Erythroblast (primary cell): ENCODE measurements around the gene TSPOAP1.
A peak's percentile ranks its signal among the peaks of the same experiment; 100 is the strongest.

Experiments
- DNase-seq, 2 experiments: peaks; one replicate each; lab custom pipeline; 2025; lab: John Stamatoyannopoulos, UW
- GATA1 ChIP-seq: IDR thresholded peaks from 2 replicates; pipeline ENCODE4 v1.6.1; 2011; ENCODE audit warnings: low read depth, mild to moderate bottlenecking, control low read depth, low read length, moderate library complexity
- POLR2A ChIP-seq: IDR thresholded peaks from 2 replicates; pipeline ENCODE4 v1.6.1; 2011; ENCODE audit warnings: mild to moderate bottlenecking, low read length

TSPOAP1 gene

DNA sequence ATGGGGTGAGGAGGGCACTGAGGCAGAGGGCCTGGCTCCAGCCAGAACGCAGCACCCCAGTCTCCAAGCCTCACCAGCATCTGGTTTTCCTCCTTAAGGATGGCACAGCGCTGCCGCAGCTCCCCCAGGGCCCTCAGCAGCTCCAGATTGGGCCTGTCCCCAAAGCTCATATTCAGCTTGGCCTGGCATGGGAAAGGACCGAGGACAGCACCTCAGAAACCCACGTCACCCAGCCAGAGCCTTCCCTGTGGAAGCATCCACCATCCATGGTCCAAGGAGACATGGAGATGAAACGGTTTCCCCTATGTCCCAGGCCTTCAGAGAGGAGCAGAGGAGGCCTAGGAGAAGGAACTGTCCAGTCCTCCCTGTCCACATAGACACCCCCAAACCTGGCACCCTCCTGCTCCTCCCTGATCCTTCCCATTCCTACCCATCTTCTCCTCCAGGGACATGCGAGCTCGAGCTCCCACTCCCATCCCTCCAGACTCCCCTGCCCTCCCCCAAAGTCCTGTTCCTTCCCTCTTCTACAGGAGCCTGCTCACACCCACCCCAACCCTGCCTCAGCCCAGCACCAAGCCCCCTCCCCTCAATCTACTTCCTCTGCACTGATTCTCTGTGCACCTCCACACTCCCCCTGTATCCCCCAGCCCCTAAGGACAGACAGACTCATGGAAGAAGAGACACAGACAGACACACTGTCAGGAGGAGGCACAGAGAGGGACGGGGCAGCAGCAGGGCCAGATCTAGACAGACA, 1.8 kb downstream of the TSPOAP1 start:
- no peak for TF ChIP-seq POLR2A
- no peak for TF ChIP-seq GATA1
- DNase-seq, result no peak

DNA sequence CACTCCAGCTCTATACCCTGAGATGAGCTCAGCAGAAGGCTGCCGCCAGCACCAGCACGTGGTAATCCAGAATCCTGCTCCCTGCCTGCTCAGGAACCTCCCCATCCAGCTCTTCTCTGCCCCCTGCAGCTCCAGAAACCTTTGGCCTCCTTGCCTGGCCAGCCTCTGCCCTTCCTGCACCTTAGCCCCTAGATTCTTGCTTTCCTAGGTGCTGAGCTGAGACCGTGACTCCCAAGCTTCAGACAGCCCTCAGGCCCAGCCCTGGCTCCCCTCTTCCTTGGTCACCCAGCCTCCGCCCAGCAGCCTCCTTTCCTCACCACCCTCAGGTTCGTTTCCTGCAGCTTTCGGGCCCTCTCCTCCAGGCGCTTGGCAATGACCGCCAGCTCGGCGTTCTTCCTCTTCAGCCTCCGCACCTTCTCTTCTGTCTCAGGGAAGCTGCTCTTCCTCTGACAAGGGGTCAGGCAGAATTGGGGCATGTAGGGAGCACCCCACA, 2.6 kb downstream of the TSPOAP1 start:
- peak in 1 of 2 experiments; percentile 41 for DNase-seq
- TF ChIP-seq POLR2A (peak; percentile 32), GATA1 (no peak)

DNA sequence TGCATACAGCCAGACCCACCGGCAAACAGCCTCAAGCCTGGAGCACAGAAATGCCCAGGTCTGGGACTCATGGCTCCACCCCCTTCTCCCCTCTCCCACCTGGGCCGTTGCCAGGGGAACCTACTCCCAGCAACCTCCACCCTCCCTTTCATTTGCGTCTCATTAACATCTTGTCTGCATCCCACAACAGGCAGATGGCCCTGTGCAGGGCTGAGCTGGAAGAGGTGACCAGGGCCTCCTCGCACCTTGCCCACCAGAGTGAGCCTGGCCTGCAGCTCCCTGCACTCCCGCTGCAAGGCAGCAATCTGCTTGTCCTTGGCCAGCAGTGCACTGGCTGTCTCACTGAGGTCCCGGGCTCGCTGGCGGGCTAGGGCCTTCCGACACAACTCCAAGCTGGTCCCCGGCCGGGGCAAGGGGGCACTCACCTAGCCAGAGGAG, 3.3 kb downstream of the TSPOAP1 start:
- TF ChIP-seq POLR2A (peak; percentile 3), GATA1 (no peak)
- peak in 1 of 2 experiments; percentile 47 for DNase-seq

DNA sequence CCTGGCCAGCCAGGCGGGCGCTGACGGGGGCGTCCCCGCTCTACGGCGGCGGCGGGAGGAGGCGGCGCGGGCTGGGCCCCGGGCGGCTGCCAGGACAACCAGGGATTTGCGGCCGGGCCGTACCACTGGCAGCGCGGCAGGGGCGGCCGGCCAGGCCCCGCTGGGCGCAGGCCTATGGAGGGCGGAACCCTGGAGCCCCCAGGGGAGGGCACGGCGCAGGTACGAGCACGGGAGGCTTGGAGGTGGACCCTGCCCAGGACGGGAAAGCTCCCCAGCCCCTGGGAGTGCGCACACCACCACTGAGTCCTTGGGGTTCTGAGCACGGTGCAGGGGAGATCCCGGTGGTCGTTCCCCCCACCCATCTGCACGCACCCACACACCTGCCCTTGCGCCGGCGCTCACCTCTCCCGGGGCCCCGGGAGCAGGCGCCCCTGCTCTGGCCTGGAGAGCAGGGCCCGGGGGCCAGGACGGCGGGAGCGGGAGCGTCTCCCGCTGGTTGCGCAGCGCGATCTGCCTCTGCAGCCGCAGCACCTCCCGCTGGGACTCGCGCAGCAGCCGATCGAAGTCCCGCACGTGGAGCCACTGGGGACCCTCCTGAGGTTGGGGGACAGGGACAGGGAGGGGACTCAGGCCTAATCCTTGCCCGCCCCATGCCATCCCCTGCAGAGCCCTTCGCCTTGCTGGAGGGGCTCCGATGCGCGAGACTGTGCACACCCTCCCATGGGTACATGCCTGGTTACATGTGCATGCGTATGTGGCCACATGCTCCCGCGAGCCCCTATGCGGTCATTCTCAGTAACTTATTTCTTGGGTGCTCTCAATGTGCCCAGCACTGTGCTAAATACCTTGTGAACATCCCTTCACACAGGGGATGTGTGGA, 3.9 kb downstream of the TSPOAP1 start:
- peak in 1 of 2 experiments; percentile 47 for DNase-seq
- peak; percentile 23 for TF ChIP-seq POLR2A
- TF ChIP-seq GATA1, result no peak

DNA sequence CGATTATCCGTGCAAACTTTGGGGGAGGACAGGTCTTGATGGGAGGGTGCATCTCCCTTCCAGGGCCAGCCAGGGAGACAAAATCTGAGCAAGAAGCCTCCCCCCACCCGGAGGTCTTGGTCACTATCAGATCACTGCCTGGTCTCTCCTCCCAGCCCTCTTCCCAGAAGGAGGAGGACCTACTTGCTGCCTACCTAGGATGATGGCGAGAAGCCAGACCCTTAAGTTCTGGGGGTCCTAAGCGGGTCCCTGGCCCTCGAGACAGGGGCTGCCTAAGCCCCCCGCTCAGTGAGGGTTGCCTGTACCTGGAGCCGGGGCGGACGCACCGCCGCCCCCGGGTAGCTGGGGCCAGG, 4.6 kb downstream of the TSPOAP1 start:
- TF ChIP-seq POLR2A, result no peak
- no peak for TF ChIP-seq GATA1
- DNase-seq, result no peak

DNA sequence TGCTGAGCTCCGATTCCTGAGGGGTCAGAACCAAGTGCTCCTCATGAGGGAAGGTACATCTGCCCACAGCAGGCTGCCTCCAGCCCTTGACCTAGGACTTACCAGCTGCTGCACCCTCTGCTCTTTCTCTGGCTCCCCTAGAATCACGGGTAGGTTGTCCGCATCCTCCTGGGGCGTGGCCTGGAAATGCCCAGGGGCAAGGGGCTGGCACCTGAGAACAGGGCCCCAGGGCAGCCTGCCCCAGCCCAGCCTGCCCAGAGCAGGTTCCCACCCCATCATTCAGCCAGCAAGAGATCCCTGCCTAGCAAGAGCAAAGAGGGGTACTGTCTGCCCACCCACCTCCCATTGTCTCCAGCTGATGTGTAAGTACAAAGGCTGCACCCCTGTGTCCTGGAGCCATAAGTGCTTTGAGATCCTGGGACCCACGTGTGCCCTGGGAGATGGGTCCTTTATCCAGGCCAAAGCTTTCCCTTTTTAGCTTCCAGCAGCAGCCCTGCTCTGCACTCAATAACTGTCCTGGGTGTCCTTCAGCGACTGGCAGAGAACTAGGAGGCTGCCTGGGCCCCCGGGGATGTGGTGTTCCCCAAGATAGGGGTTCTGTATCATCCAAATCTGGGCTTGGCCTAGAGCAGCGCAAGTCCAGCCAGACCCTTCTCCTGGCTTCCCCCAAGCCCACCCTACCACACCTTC, 5.1 kb downstream of the TSPOAP1 start:
- TF ChIP-seq POLR2A (no peak), GATA1 (no peak)
- no peak for DNase-seq

DNA sequence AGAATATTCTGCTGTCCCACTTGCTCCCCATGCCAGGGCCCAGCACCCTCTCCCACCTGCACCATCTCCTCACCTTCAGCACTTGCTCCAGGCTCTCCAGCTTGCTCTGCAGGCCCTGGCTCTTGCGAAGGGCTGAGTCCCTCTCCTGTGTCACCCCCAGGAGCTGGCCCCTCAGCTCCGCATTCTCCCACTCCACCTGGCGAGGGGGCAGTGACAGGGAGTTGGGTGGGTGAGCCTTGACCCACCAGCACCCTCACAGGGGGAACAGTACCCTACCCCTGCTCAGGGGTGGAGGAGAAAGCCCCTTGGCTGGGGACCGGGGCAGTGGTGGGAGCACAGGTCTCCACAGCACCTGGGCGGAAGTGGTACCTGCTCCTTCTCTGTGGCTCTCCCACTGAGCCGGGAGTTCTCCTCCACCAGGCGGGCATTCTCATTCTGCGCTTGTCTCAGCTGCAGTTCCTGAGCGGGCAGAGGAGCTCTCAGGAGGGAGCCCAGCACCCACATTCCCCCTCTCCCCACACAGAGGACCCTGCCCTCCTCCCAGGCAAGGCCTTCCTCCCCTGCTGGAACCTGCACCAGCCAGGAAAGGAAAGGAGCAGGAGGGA, 5.9 kb downstream of the TSPOAP1 start:
- TF ChIP-seq POLR2A (no peak), GATA1 (no peak)
- no peak for DNase-seq

DNA sequence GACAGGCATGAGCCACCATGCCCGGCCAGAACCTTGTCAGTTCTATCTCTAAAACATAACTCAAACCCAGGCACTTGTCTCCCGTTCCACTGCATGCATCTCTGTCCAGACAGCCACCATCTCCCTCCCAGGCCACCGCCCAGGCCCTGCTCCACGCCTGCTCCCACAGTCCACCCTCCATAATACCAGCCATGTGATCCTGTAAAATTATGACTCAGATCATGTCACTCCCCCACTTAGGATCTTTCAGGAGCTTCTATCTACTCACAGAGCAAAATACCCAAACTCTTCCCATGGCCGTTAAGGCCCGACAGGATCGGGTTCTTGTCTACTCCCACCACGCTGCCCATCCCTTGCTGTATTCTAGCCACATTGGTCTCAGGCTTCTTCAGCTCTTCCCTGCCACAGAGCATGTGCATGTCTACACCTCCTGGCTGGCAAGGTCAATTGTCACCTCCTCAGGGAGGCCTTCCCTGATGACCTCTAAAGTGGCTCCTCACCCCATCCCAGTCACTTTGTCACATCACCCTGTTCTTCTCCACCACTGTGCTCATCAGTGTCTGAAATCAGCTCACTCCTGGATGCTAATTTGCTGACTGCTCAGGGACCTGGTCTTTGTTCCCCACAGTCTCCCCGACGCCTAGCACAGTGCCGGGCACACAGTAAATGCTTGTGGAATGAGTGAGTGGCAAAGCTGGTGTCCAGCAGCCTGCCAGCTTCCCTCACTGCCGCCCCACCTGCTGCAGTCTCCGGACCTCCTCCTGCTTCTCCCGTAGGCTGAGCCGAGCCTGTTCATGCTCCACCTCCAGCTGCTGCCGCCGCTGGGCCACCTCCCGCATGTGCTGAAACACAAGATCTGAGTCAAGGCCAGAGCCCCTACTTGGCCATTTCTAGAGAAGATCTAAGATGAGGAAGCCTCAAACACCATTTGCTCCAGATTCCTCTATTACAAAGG, 6.7 kb downstream of the TSPOAP1 start:
- no peak for DNase-seq
- no peak for TF ChIP-seq GATA1
- TF ChIP-seq POLR2A, result no peak

DNA sequence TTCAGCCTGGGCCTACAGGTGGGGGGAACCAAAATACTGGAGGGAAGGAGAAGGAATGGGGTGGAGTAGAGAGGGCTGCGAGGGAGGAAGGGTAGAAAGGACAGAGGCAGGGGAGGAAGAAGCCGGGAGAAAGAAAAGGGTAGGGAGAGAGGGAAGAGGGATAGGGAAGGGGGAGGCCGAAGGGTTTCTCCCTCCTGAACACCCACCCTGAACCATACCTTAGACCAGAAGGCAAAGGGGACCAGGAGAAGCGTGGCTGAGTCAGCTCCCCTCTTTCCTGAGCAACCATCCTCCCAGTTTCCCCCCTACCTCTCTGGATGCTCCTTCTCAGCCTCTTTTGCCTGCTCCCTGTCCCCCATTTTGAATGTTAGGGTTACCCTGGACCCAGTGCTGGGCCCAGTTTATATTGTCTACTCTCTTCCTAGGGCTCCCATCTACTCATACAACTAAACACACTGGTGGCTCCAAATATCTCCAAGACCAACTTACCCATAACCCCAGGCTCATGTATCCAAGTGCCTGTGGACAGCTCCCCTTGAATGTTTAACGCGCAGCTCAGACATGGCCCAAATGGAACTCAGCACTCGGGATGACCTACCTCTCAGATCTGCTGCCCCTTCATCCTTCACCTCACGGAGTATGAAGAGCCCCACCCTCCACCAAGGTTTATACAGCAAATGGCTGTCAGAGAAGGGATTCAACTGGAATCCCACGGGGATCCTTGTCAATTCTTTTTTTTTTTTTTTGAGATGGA, 7.8 kb downstream of the TSPOAP1 start:
- TF ChIP-seq GATA1 (no peak), POLR2A (no peak)
- DNase-seq, result no peak

DNA sequence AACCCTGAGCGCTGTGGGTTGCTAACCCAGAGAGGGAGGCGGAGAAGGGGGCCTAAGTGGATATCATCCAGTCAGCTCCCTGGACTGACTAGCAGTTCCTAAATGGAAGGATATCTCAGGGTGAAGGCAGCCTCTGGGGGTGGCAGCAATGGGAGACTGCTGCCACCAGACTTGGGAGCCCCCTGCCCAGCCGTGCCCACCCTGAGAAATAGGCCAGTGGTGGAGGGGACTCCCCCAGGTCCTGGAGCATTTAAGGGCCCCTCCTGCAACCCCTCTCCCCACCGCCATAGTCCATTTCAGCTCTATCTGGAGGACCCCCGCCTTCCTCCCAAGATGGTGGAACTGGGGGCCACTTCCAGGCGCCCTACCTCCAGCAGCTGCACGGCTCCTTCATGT, 8.4 kb downstream of the TSPOAP1 start:
- no peak for DNase-seq
- no peak for TF ChIP-seq POLR2A
- TF ChIP-seq GATA1, result no peak
